Hepatocyte (in vitro differentiated cells): ENCODE data around the gene DENND6A. TPM values are rescaled to one million over a fixed set of nuclear protein-coding genes. Genes with fewer than 3 reads are reported as not detected.

Source experiments
- DNase-seq: peaks from one replicate; pipeline ENCODE4 v3.0.0-alpha.2; 2016; ENCODE audit warnings: low spot score
- H2AFZ ChIP-seq: fragments of 200-600 bp; sonication (generic); 2 replicates; pipeline ENCODE4 v1.6.0; 2016; ENCODE audit warnings: antibody characterized with exemption, mild to moderate bottlenecking
- H3K27ac ChIP-seq: fragments of 200-600 bp; sonication (generic); 2 replicates; pipeline ENCODE4 v1.5.1; 2016; ENCODE audit warnings: mild to moderate bottlenecking
- H3K27me3 ChIP-seq: fragments of 200-600 bp; sonication (generic); 2 replicates; pipeline ENCODE4 v1.6.1; 2016
- H3K36me3 ChIP-seq: fragments of 200-600 bp; sonication (generic); replicated peaks from 2 replicates; pipeline ENCODE4 v1.5.1; 2016; ENCODE audit warnings: low read depth; ENCODE audit not compliant: insufficient read depth
- H3K4me1 ChIP-seq: fragments of 200-600 bp; sonication (generic); 2 replicates; pipeline ENCODE4 v1.5.1; 2016; ENCODE audit warnings: mild to moderate bottlenecking, moderate library complexity; ENCODE audit not compliant: insufficient read depth
- H3K4me2 ChIP-seq: fragments of 200-600 bp; sonication (generic); 2 replicates; pipeline ENCODE4 v1.6.0; 2016
- H3K4me3 ChIP-seq: fragments of 200-600 bp; sonication (generic); 2 replicates; pipeline ENCODE4 v1.5.1; 2016; ENCODE audit warnings: mild to moderate bottlenecking
- H3K79me2 ChIP-seq: fragments of 200-600 bp; sonication (generic); 2 replicates; pipeline ENCODE4 v1.6.0; 2017; ENCODE audit warnings: mild to moderate bottlenecking
- H3K9me2 ChIP-seq: fragments of 200-600 bp; sonication (generic); replicated peaks from 2 replicates; pipeline ENCODE4 v1.6.0; 2017; ENCODE audit warnings: mild to moderate bottlenecking; ENCODE audit not compliant: insufficient read depth
- H3K9me3 ChIP-seq: fragments of 200-600 bp; sonication (generic); 2 replicates; pipeline ENCODE4 v1.5.1; 2016; ENCODE audit warnings: low read depth, mild to moderate bottlenecking
- H4K20me1 ChIP-seq: fragments of 200-600 bp; sonication (generic); 2 replicates; pipeline ENCODE4 v1.6.0; 2016; ENCODE audit warnings: mild to moderate bottlenecking; ENCODE audit not compliant: insufficient read depth, poor library complexity, severe bottlenecking
- CTCF ChIP-seq: fragments of 200-600 bp; sonication (generic); IDR thresholded peaks from 2 replicates; pipeline ENCODE4 v1.5.1; 2016; ENCODE audit warnings: antibody characterized with exemption, mild to moderate bottlenecking; ENCODE audit not compliant: poor library complexity
- EZH2 ChIP-seq: fragments of 200-600 bp; sonication (generic); IDR thresholded peaks from 2 replicates; pipeline ENCODE4 v1.6.1; 2016; ENCODE audit warnings: antibody characterized with exemption, mild to moderate bottlenecking, borderline replicate concordance
- EZH2phosphoT487 ChIP-seq: fragments of 200-600 bp; sonication (generic); IDR thresholded peaks from one replicate; pipeline ENCODE4 v1.6.1; 2018; ENCODE audit warnings: antibody characterized with exemption, mild to moderate bottlenecking, low read depth, moderate library complexity; ENCODE audit not compliant: unreplicated experiment, severe bottlenecking
- WGBS: methylation state at CpG from one replicate; pipeline ENCODE4 v1.1.6; 2016; ENCODE audit warnings: low lambda C conversion rate; ENCODE audit errors: missing lambda C conversion rate; 5-methylcytosine and 5-hydroxymethylcytosine counted together
- polyA plus RNA-seq: library from polyadenylated mRNA; unstranded; fragments of >200 nt; fragmentation: Nextera tagmentation; extraction: Ambion mirVana; gene quantifications from 2 replicates; pipeline ENCODE4 v1.2.1, GENCODE V29; 2016
- total RNA-seq: library from RNA; depleted of rRNA; stranded (reverse); fragments of >200 nt; gene quantifications from 2 replicates; pipeline ENCODE4 v1.2.3, GENCODE V29; 2014

DENND6A gene
- total and polyA plus RNA-seq, 2 experiments from 2014 or later = 6.3 to 19.3 TPM

DNA sequence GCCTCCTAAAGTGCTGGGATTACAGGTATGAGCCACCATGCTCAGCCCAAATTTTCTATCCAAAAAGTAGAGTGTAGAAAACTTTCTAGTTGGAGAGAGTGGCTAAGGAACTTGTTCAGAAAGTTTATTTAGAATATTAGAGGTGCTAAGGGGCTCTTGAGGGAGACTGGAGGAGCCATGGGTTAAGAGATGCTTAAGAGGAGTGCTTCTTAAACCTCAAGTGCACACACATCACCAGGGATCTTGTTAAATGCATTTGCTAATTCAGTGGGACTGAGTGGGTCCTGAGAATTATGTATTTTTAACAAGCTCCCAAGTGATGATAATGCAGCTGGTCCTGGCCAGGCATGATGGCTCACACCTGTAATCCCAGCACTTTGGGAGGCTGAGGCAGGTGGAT is 33.5 kb upstream of the DENND6A start:
- no peaks in the 10 kb centered on the region for H3K36me3 ChIP-seq
- no peak for DNase-seq
- TF ChIP-seq EZH2 = no peak
- TF ChIP-seq CTCF = no peak
- TF ChIP-seq EZH2phosphoT487 = no peak
- H3K4me3 ChIP-seq = no peak overlapping the region
- H3K9me3 ChIP-seq = no peaks in the 10 kb centered on the region
- H3K79me2 ChIP-seq = no peaks in the 10 kb centered on the region
- H4K20me1 ChIP-seq = no peaks in the 10 kb centered on the region
- H3K27ac ChIP-seq = no peak overlapping the region
- H3K9me2 ChIP-seq = no peaks in the 10 kb centered on the region
- H2AFZ ChIP-seq = no peak overlapping the region
- no peak overlapping the region for H3K4me2 ChIP-seq
- H3K4me1 ChIP-seq = no peaks in the 10 kb centered on the region
- H3K27me3 ChIP-seq = no peaks in the 10 kb centered on the region

DNA sequence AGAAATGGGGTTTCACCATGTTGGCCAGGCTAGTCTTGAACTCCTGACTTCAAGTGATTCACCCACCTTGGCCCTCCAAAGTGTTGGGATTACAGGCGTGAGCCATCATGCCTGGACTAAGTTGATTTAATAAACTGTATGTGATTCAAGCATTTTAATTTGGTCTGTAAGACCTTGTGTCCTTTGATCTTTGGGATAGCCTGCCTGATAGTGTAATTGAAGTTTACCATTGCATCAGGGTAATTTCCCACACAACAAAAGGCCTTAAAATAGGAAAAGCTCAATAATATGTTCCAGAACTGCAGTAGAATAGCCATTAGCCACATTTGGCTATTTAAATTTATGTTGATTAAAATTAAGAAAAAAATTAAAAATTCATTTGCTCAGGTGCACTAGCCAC is 25.2 kb upstream of the DENND6A start:
- H3K79me2 ChIP-seq = no peaks in the 10 kb centered on the region
- no peaks in the 10 kb centered on the region for H3K27me3 ChIP-seq
- 71% methylated on average over 1 of the region's 1 CpG for WGBS
- H4K20me1 ChIP-seq = no peaks in the 10 kb centered on the region
- no peak overlapping the region for H3K4me2 ChIP-seq
- no peak for TF ChIP-seq EZH2
- TF ChIP-seq CTCF = no peak
- no peak for TF ChIP-seq EZH2phosphoT487
- no peaks in the 10 kb centered on the region for H3K4me1 ChIP-seq
- no peak overlapping the region for H2AFZ ChIP-seq
- no peak for DNase-seq
- no peaks in the 10 kb centered on the region for H3K36me3 ChIP-seq
- no peaks in the 10 kb centered on the region for H3K9me2 ChIP-seq
- H3K4me3 ChIP-seq = no peak overlapping the region
- H3K9me3 ChIP-seq = no peaks in the 10 kb centered on the region
- H3K27ac ChIP-seq = no peak overlapping the region

DNA sequence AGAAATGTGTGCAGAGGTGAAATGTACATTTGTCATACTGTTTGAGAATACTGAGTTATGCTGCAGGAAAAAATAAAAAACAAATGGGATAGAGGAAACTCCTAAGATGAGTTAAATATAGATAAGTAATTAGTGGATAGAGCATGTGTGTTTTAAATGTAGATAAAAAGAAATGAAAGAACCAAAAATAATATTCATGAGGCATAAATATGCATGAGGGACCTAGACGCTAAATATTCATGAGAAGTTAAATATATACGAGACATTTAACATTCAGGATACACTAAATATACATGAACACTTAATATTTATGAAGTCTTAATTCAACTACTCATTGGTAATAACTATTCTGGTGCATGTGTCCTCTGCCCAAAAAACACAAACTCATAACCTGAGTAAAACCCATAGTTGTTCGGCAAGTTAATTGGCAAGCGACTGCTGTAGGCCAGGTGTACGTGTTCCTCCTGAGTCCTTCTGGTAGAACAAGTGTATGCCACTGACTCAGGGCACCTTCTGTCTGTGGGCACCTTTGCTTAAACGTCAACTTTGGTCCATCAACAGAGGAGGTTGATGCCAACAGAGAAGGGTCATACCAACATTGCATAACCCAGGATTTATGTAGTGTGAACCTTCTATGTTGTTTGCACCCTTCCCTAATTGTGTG is 24.5 kb upstream of the DENND6A start:
- H3K4me2 ChIP-seq = no peak overlapping the region
- no peak for DNase-seq
- H3K27ac ChIP-seq = no peak overlapping the region
- no peaks in the 10 kb centered on the region for H4K20me1 ChIP-seq
- no peaks in the 10 kb centered on the region for H3K9me3 ChIP-seq
- H3K9me2 ChIP-seq = no peaks in the 10 kb centered on the region
- H3K36me3 ChIP-seq = no peaks in the 10 kb centered on the region
- H3K27me3 ChIP-seq = no peaks in the 10 kb centered on the region
- no peak overlapping the region for H3K4me3 ChIP-seq
- no peak for TF ChIP-seq CTCF
- TF ChIP-seq EZH2 = no peak
- no peak for TF ChIP-seq EZH2phosphoT487
- H2AFZ ChIP-seq = no peak overlapping the region
- no peaks in the 10 kb centered on the region for H3K4me1 ChIP-seq
- 94% methylated on average over 6 of the region's 6 CpGs for whole genome bisulfite sequencing
- H3K79me2 ChIP-seq = no peaks in the 10 kb centered on the region
